Glomerular endothelial cell (primary cell): ENCODE measurements around the gene C1orf74. TPM values are rescaled to one million over a fixed set of nuclear protein-coding genes. Genes with fewer than 3 reads are reported as not detected.

ENCODE experiments used
- DNase-seq: peaks from one replicate; pipeline ENCODE4 v3.0.0-alpha.2; 2011; ENCODE audit warnings: low read depth, low spot score; ENCODE audit errors: extremely low read depth
- total RNA-seq: library from RNA; depleted of rRNA; stranded (reverse); fragments of >200 nt; gene quantifications from 2 replicates; pipeline ENCODE4 v1.2.3, GENCODE V29; 2015

C1orf74 gene
- 1.1 and 1.5 TPM in 2 replicates for total RNA-seq

GRCh38 chr1:209784265-209785169 lies at the start of gene C1orf74:
C1orf74 (minus strand) TSS chr1:209784559; CDS start chr1:209783634, 925 bp downstream.
- DNase-seq: peak; percentile 82

- DNase-seq: no peak
Measured at GRCh38 chr1:209831615-209832014, 47.3 kb upstream of the C1orf74 start.

DNA sequence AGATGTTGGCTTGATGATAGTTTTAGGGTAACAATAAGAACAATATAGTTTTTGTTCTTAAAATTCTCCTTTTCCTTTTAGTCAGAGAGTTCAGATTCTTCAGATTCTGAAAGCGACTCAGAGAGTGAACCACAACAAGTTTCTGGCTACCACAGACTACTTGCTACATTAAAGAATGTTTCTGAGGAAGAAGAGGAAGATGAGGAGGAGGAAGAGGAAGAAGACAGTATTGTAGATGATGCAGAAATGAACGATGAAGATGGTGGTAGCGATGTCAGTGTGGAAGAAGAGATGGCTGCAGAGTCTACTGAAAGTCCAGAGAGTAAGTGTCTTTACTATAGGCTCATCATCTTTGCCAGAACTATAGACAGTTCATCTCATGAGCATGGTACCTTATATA lies 46.4 kb upstream of the C1orf74 start:
- no peak for DNase-seq

- no peak for DNase-seq
Measured at GRCh38 chr1:209829716-209830115, 45.4 kb upstream of the C1orf74 start.

GRCh38 chr1:209827384-209828262 lies 43.3 kb upstream of the C1orf74 start, which contains the start of gene UTP25:
UTP25 (plus strand) TSS chr1:209827972; CDS start chr1:209828064, 92 bp downstream.
- peak; percentile 95 for DNase-seq

GRCh38 chr1:209825591-209826434 lies 41.5 kb upstream of the C1orf74 start:
- no peak for DNase-seq

DNA sequence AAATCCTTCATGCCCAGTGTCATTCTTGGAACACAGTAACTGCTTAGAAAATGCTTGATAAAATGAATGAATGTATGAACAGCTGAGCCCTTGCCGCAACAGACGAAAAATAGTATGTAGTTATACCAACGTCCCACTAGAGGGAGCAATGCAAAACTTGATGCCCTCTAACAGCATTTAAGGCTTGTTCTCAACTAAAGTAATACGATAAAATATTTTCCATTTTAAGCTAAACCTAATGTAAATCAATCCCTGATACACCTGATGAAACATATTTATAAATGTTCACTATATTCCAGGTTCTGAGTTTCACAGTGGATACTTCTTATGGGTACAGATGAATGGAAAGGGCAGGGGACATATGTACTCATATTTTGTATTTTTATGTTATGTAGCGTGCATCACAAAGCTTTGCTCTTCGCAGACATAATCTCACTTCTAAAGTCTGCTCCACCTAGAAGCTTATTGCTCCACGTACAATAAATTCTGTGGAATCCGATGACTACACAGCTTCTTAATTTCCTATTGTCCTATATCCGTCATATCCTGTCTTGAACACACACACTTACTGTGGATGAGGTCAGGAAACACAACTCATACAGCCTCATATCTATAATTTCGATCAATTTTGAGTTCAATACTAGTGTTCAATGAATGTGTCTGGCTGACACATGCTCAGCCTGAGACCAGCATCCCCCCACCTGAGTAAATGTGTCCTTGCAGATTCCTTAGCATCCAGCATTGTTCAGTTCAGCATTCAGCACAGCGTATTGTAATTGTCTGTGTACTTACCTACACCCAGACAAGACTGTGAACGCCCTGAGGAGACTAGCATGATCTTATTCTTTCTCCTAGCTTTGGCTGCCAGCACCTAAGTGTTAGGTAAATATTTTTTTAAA lies 39.0 kb upstream of the C1orf74 start:
- peak; percentile 94 for DNase-seq

DNA sequence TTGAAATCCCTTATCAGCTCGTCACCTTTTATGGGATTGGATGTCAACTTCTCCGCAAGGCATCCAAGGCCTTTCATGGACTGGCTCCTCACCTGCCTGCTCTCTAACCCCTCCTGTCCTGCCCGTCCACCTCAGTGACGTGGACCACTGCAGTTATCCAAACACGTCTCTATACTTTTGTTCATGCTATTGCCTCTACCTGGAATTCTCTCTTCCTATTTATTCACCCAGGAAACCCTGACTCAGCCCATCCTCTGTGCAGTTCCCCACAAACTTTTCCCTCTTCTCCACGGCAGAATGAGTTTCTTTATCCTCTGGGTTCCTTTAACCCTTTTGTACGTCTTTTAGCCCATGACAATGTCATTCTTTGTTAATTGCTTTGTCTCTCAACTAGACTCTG lies 38.3 kb upstream of the C1orf74 start:
- no peak for DNase-seq

DNA sequence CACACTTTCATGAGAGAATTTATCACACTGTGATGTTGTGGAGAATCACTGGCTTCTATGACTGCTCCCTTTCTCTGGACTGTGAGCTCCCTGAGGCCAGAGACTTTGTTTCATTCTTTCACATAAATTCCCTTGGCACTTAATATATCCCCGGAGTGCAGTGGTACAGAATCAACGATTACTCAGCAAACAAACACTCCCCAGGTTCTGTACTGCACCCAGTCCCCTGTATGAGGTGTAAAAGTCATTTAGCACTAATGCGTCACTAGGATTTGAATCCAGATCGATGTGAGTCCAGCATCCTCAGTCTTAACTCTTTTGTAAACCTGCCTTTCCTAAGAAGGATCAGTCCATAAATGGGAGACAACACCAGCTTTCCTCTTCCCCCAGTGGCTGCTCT lies 36.6 kb upstream of the C1orf74 start:
- DNase-seq: no peak

DNA sequence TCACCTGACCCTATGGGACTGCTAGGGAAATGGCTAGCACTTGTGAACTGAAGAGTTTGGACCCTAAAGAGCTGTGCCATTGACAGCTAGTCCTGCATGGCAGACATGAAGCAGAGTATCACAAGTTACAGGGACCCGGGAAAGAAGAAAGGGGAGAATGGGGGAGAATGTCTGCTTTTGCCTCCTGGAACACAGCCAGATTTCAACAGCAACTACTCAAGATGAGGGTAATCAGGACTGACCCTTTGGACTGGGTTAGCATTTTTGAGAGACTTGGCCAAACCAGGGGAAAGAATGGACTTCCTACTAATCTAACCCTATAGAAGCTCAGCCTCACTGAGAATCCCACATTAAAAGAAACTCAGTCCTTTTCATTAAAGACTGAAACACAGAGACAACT lies 34.7 kb upstream of the C1orf74 start:
- no peak for DNase-seq

DNA sequence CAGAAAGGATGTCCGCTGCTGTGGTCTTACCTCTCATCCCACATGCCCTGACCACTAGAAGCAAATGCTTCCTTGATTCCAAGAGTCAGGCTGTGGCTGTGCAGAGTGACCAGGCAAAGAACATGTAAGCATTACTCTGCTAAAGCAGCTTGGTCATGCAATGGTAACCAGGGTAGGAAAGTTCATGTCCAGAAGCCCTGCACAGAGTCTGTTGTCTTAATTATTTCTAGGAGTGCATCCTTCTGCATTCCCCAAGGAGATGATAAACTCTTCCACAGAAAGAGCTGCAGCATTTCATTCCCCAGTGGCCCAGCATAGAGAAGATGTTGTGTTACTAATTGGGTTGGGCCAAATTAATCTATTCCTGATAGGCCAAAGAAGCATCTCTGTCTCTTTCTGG lies 33.3 kb upstream of the C1orf74 start:
- DNase-seq: no peak

- DNase-seq: no peak
Measured at GRCh38 chr1:209816923-209817322, 32.6 kb upstream of the C1orf74 start.

GRCh38 chr1:209815931-209816341 lies 31.6 kb upstream of the C1orf74 start:
- DNase-seq: no peak

DNA sequence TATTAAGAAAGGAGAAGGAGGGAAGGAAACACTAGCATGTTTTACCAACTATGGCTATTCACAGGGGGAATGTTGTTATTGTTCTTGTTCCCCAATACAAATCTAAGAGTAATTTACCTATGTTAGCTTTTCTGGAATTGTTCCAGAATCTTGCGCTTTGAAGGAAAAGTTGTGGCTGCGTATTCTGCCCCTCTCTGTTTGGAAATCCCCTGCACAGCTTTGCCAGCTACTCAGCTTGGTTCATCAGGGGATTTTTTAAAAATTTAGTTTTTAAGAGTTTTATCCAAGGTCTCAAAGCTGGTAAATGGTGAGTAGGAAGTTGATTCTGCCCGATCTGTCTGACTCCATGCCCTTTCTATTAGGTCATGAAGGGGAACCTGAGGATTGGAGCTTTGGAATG lies 31.1 kb upstream of the C1orf74 start:
- no peak for DNase-seq

DNA sequence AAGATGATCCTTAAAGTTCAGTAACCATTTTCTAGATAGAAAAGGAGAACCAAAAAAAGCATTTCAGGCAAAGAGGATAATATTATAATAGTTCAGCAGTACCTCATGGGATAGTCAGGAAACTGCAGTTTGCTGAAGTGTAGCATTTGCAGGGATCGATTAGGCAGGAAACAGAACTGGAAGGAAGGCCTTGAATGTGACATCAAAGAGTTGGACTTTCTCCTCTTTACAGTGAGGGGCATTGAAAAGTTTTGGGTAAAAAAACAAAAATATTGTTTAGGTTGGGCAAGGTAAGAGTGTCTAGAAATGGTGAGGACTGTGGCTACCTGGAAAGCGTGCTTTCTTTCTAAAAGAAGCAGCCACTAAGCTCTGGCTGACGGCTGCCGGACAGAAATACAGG lies 29.5 kb upstream of the C1orf74 start:
- no peak for DNase-seq

GRCh38 chr1:209810783-209811182 lies 26.4 kb upstream of the C1orf74 start:
- DNase-seq: no peak

DNA sequence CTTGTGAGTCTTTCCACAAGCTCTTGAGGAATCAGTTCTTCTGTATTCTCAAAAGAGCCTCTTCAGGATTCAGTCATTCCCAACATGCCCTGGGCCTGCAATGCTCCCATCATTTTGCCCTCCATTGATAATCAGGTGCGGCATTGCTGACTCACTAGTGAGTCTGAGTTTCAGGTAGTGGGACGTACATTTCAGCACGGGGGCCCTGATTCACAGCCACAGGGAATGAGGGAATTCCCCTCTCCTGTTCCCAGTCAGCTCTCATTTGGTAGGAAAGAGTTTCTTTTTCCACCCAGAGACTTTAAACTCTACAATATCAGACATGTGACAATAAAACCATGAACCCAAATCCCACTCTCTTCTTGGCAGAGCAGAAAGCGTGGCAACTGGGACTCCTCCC lies 25.3 kb upstream of the C1orf74 start:
- no peak for DNase-seq

DNA sequence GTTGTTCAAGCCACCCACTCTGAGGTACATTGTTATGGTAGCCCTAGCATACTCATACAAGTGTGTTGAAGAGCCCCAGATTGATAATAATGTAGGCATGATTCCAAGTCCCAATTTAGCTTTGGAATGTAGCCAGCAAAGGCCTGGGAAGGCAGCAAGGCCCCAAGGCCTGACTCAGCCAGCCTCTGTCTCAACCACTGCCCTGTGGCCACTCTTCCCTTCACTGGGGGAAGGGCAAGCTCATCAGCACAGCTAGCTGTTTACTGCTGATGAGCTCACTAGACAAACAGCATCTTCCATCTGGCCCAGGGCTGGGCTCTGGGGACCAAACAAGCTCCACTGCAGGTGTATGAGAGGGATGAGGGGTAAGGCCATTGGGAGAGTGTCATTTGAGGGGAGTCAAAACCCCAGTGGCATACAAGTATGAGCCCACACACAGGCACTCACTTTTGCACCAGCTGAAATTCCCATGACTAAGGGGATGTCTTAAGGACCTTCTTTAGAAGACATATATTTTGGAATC lies 23.8 kb upstream of the C1orf74 start:
- peak; percentile 76 for DNase-seq

- no peak for DNase-seq
Measured at GRCh38 chr1:209807509-209807908, 23.1 kb upstream of the C1orf74 start.
